ENCODE data around the gene OPN1MW3.
"Not testable (repeated sequence)": the region's sequence is repeated elsewhere in the genome, so short reads cannot be mapped to it uniquely, and the experiment has no call there.

OPN1MW3 gene

GRCh38 chrX:154257282-154257681 lies at the start of gene OPN1MW3:
TSS of gene OPN1MW3 (plus strand) at chrX:154257582. CDS start at chrX:154257620, 38 bp downstream.
- DNase-seq (ENCODE audit: low read depth), result not testable (repeated sequence)

DNA sequence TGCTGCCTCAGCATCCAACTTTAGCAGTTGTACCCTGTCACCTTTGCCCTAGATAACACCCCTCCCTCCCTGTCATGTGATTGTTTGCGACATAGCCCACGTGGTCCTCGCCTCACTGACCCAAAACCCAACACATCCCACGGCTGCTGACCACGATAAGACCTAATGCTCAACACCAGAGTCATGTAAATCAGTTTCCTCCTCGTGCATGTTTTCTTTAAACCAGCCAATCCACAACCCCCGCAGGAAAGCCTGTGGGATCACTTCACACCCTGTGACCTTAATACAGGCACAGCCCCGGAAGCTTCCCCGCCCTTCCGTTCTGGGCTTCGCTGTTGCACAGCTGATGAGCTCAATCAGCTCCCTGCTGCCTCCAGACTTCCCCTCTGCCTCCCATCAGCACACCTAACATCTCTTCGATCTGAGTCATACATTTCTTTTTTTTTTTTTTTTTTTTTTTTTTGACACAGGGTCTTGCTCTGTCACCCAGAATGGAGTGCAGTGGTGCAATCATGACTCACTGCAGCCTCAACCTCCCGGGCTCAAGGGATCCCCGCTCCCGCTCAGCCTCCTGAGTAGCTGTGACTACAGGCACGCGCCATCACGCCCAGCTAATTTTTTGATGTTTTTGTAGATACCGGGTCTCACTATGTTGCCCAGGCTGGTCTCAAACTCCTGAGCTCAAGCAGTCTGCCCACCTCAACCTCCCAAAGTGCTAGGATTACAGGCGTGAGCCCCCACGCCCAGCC lies 47.5 kb upstream of the OPN1MW3 start:
- not testable (repeated sequence) for DNase-seq (ENCODE audit: low read depth)

DNA sequence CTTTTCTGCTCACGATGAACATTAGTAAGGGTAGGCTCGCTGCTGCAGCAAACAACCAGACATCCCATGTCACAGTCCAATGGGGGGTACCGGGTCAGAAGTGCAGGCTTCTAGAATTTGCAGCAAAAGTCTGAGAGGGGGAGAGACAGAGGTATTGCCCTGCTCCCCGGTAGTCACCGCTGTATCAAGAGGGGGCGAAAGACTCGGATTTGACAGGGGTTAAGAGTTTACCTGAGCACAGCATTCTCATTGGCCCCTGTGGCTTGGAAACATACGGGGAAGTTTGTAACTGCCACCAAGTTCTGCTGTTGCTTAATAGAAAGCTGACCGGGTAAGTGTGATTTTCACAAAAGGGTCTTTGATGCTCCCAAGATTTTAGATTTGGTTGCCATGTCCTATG lies 46.3 kb upstream of the OPN1MW3 start:
- not testable (repeated sequence) for DNase-seq (ENCODE audit: low read depth)

- DNase-seq (ENCODE audit: low read depth), result not testable (repeated sequence)
These were observed 45.9 kb upstream of the OPN1MW3 start for GRCh38 chrX:154211499-154211898.

GRCh38 chrX:154219456-154219855 lies 37.9 kb upstream of the OPN1MW3 start, which contains the start of gene OPN1MW2:
TSS of gene OPN1MW2 (plus strand) at chrX:154219756. CDS start at chrX:154219816, 60 bp downstream.
- DNase-seq (ENCODE audit: low read depth), result not testable (repeated sequence)

- DNase-seq (ENCODE audit: low read depth), result not testable (repeated sequence)
These were observed 32.1 kb upstream of the OPN1MW3 start for GRCh38 chrX:154225292-154225691.

GRCh38 chrX:154226706-154227105 lies 30.7 kb upstream of the OPN1MW3 start:
- not testable (repeated sequence) for DNase-seq (ENCODE audit: low read depth)

DNA sequence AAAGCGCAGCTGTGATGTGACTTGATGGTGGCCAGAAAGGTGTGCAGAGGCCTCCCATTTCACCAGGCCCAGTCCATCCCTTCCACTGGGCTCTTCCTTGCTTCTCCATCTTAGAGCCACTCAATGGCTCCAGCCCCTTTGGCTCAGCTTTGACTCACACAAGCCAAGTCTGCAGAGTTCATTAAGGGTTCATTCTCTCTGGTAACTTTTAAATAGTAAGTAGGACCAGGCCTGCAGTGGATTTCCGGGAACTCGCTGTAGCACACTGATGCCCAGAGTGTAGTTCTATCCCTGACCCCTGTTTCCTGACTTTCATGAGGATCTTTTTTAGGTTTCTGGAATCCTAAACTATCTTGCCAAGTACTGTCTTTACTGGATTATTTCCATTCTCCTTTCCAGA lies 25.9 kb upstream of the OPN1MW3 start:
- DNase-seq (ENCODE audit: low read depth), result not testable (repeated sequence)

GRCh38 chrX:154233620-154234019 lies 23.8 kb upstream of the OPN1MW3 start:
- not testable (repeated sequence) for DNase-seq (ENCODE audit: low read depth)

DNA sequence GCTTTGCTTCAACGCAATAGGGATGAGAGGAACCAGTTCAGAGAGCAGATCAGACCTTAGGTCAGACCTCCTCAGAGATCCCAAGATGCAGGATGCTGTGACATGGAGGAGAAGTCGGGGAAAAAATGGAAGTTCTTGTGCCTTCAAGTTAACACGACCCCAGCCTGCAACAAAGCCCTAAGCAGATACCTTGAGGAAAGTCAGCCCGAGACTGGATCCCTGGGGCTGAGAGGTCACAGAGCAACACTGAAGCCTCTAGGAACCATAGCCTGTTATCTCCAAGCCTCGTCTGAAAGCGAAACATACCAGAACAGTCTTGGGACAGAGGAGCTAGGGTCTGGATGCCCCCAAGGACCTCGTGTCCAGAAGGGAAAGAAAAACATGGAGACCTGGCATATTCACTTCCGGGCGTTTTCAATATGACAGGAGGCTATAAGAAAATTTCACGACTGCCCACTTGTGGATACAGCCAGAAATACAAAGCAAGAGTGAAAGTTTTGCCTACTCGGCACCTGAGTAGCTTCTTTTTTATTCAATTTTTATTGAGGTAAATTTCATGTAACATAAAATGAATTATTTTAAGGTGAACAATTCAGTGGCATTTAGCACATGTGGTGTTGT lies 18.3 kb upstream of the OPN1MW3 start:
- DNase-seq (ENCODE audit: low read depth), result not testable (repeated sequence)

DNA sequence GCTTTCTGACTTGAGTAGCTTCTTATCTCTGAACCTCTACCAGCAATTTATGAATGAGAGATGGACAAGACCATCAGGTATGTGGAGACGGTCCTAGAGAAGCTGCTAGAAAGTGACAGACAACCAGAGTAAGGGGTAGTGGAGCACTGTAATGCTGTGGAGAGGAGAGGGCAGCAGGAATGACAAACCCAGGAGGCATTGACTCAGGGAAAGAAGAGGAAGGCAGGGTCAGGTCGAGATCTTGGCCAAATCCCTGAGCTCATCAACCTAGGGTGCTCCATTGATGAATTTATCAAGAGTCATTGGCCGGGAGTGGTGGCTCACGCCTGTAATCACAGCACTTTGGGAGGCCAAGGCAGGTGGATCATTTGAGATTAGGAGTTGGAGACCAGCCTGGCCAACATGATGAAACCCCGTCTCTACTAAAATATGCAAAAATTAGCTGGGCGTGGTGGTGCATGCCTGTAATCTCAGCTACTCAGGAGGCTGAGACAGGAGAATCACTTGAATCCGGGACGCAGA lies 17.3 kb upstream of the OPN1MW3 start:
- not testable (repeated sequence) for DNase-seq (ENCODE audit: low read depth)

DNA sequence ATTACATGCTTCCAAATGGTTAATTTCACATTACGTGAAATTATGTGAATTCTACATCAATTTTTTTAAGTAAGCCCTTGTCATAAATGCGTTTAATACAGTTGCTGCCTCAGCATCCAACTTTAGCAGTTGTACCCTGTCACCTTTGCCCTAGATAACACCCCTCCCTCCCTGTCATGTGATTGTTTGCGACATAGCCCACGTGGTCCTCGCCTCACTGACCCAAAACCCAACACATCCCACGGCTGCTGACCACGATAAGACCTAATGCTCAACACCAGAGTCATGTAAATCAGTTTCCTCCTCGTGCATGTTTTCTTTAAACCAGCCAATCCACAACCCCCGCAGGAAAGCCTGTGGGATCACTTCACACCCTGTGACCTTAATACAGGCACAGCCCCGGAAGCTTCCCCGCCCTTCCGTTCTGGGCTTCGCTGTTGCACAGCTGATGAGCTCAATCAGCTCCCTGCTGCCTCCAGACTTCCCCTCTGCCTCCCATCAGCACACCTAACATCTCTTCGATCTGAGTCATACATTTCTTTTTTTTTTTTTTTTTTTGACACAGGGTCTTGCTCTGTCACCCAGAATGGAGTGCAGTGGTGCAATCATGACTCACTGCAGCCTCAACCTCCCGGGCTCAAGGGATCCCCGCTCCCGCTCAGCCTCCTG lies 9.9 kb upstream of the OPN1MW3 start:
- not testable (repeated sequence) for DNase-seq (ENCODE audit: low read depth)

DNA sequence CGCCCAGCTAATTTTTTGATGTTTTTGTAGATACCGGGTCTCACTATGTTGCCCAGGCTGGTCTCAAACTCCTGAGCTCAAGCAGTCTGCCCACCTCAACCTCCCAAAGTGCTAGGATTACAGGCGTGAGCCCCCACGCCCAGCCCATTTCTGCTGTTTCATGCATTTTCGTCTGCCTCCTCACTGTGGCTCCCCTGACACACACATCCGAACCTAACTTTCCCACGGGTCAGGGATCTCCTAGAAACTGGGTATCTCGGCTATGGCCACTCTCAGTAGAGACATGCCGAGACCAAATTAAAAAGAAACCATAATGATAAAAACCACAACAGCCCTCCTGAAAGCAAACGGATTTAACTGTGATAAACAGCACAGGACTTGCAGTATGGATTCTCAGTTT lies 9.3 kb upstream of the OPN1MW3 start:
- DNase-seq (ENCODE audit: low read depth), result not testable (repeated sequence)

- DNase-seq (ENCODE audit: low read depth), result not testable (repeated sequence)
These were observed 1.3 kb downstream of the OPN1MW3 start for GRCh38 chrX:154258711-154259110.

GRCh38 chrX:154263072-154263471 lies 5.7 kb downstream of the OPN1MW3 start:
- DNase-seq (ENCODE audit: low read depth), result not testable (repeated sequence)

DNA sequence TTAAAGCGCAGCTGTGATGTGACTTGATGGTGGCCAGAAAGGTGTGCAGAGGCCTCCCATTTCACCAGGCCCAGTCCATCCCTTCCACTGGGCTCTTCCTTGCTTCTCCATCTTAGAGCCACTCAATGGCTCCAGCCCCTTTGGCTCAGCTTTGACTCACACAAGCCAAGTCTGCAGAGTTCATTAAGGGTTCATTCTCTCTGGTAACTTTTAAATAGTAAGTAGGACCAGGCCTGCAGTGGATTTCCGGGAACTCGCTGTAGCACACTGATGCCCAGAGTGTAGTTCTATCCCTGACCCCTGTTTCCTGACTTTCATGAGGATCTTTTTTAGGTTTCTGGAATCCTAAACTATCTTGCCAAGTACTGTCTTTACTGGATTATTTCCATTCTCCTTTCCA lies 11.9 kb downstream of the OPN1MW3 start:
- DNase-seq (ENCODE audit: low read depth), result not testable (repeated sequence)

DNA sequence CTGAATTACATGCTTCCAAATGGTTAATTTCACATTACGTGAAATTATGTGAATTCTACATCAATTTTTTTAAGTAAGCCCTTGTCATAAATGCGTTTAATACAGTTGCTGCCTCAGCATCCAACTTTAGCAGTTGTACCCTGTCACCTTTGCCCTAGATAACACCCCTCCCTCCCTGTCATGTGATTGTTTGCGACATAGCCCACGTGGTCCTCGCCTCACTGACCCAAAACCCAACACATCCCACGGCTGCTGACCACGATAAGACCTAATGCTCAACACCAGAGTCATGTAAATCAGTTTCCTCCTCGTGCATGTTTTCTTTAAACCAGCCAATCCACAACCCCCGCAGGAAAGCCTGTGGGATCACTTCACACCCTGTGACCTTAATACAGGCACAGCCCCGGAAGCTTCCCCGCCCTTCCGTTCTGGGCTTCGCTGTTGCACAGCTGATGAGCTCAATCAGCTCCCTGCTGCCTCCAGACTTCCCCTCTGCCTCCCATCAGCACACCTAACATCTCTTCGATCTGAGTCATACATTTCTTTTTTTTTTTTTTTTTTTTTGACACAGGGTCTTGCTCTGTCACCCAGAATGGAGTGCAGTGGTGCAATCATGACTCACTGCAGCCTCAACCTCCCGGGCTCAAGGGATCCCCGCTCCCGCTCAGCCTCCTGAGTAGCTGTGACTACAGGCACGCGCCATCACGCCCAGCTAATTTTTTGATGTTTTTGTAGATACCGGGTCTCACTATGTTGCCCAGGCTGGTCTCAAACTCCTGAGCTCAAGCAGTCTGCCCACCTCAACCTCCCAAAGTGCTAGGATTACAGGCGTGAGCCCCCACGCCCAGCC lies 27.3 kb downstream of the OPN1MW3 start:
- not testable (repeated sequence) for DNase-seq (ENCODE audit: low read depth)

- not testable (repeated sequence) for DNase-seq (ENCODE audit: low read depth)
These were observed 29.0 kb downstream of the OPN1MW3 start for GRCh38 chrX:154286406-154286805.

DNA sequence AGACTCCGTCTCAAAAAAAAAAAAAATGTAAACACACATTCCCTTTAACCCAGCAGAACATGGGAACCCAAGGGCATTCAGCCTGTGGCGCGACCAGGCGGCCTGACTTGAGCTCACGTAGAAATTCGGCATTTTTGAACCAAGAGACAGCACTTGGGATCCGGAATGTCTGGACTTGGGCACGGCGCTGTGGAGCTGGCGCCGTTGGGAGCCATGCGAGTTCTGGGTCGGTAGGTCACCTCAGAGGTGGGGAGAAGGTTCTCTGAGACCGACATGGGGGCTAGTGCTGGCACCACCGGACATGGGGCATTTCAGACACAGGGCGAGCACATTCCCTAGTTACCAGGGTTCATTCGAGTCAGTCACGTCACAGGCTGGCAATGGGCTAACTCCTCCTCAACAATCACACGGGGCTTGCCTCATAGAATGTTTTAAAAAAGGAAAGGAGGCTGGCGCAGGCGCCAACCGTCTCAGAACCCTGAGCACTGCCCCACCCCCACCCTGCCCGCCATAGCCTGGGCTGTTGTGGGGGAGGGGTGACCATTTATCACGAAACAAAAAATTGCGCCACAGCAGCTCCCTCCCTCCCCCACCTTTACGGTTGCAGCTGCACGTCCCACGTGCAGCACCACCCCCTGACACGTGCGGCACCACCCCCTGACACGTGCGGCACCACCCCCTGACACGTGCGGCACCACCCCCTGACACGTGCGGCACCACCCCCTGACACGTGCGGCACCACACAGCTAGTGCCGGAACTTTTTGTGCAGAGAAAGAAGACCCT lies 37.6 kb downstream of the OPN1MW3 start, which contains the start of gene TEX28:
TSS of gene TEX28 (minus strand) at position 334 of the 784 bp plus-strand sequence. CDS start 3,007 bp downstream, outside the sequence.
- DNase-seq (ENCODE audit: low read depth), result no peak

DNA sequence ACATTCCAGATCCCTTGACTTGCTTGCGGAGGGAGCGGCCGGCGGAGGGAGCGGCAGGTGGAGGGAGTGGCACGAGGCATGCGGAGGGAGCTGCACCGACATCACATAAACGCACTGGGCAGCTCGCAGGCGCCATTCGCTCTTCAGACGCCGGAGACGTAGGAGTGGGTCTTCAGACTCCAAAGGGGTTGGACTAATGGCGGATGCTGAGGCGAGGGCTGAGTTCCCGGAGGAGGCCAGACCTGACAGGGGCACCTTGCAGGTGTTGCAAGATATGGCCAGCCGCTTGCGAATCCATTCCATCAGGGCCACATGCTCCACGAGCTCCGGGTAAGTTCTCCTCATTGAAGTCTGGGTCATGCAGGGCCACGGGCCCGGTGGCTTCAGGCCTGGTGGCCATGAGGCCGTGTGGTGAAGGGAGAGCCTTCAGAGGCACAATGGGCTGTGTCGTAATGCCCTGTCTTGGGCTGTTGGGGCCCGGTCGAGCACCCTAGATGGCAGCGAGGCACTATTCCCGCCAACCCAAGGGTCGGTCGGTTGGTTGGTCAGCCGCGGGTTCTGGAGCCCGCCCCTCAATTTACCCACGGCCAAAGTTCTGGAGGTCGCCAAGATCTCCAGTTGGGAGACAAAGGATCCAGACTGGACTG lies 38.4 kb downstream of the OPN1MW3 start, which contains the start of gene TKTL1:
TSS of gene TKTL1 (plus strand) at position 132 of the 647 bp plus-strand sequence. CDS start at position 197, 65 bp downstream.
- no peak for DNase-seq (ENCODE audit: low read depth)

All from HS-27A (cell line).